Measurements from ENCODE around the gene FSTL4. TPM values are rescaled to one million over a fixed set of nuclear protein-coding genes. Genes with fewer than 3 reads are reported as not detected.

The FSTL4 gene
- total and polyA plus RNA-seq, 12 donors, result 0.01 to 0.42 (median 0.38) TPM; not detected in 6

GRCh38 chr5:133554279-133554678 lies 58.1 kb downstream of the FSTL4 start:
- no peak for DNase-seq
- no peak overlapping the region for H3K4me3 ChIP-seq
- intact Hi-C loops (cut with DNase I), result loop anchor here in 3 of 10 donors (5.0 to 10.0 kb wide), 2 partner anchors 311 to 313 kb away; no protein-coding TSS in a partner anchor
- TF ChIP-seq CTCF (IDR thresholded peaks at IDR 0.05), result no peak
- H3K4me1 ChIP-seq, result no peaks in the 10 kb centered on the region
- peaks cover 0 to 54% (median 43%) of the 10 kb centered on the region in 7 donors for H3K27me3 ChIP-seq
- no peaks in the 10 kb centered on the region for H3K36me3 ChIP-seq
- WGBS, 2 donors, result 72 to 75% methylated on average over 6 of the region's 6 CpGs
- H3K9me3 ChIP-seq, result no peaks in the 10 kb centered on the region
- no peak for ATAC-seq
- no peak overlapping the region for H3K27ac ChIP-seq

- H3K4me1 ChIP-seq, result no peaks in the 10 kb centered on the region
- 26 to 28% methylated on average over 13 of the region's 13 CpGs for WGBS, 2 donors
- no peak overlapping the region for H3K4me3 ChIP-seq
- H3K9me3 ChIP-seq, result no peaks in the 10 kb centered on the region
- peaks cover 0 to 47% (median 34%) of the 10 kb centered on the region in 7 donors for H3K27me3 ChIP-seq
- ATAC-seq (peak in 1 of 8 donors; percentile 41), DNase-seq (peak; percentile 17 to 28)
- H3K27ac ChIP-seq, result no peak overlapping the region
- no peaks in the 10 kb centered on the region for H3K36me3 ChIP-seq
- peak; percentile 20 to 78 (median 60) for TF ChIP-seq CTCF (IDR thresholded peaks at IDR 0.05)
- intact Hi-C loops (cut with DNase I), result loop anchor here in 3 of 10 donors (5.0 to 10.0 kb wide), 2 partner anchors 312 to 314 kb away; no protein-coding TSS in a partner anchor
Measured at GRCh38 chr5:133552925-133553525, 59.3 kb downstream of the FSTL4 start.

GRCh38 chr5:133546500-133546899 lies 65.8 kb downstream of the FSTL4 start:
- no peak overlapping the region for H3K4me3 ChIP-seq
- WGBS, 2 donors, result 78 to 94% methylated on average over 1 of the region's 1 CpG
- TF ChIP-seq CTCF (IDR thresholded peaks at IDR 0.05), result no peak
- peaks cover 0 to 16% (median 11%) of the 10 kb centered on the region in 7 donors for H3K27me3 ChIP-seq
- H3K36me3 ChIP-seq, result no peaks in the 10 kb centered on the region
- intact Hi-C loops (cut with DNase I), result no loop called here
- H3K4me1 ChIP-seq, result no peaks in the 10 kb centered on the region
- no peak for ATAC-seq
- no peak overlapping the region for H3K27ac ChIP-seq
- no peaks in the 10 kb centered on the region for H3K9me3 ChIP-seq
- no peak for DNase-seq

- no peak for DNase-seq
- WGBS, 2 donors, result 72 to 77% methylated on average over 3 of the region's 3 CpGs
- intact Hi-C loops (cut with DNase I), result no loop called here
- Histone ChIP-seq H3K4me3 (no peak overlapping the region), H3K27ac (no peak overlapping the region), H3K36me3 (no peaks in the 10 kb centered on the region), H3K9me3 (no peaks in the 10 kb centered on the region), H3K4me1 (no peaks in the 10 kb centered on the region), H3K27me3 (peaks cover 0 to 7% (median 0%) of the 10 kb centered on the region in 7 donors)
- no peak for TF ChIP-seq CTCF (IDR thresholded peaks at IDR 0.05)
- ATAC-seq, result no peak
Measured at GRCh38 chr5:133544346-133544745, 68.0 kb downstream of the FSTL4 start.

All from heart right ventricle (tissue), 16 donors.